ENCODE measurements around the gene OR13A1.
"Not testable (repeated sequence)": the region's sequence is repeated elsewhere in the genome, so short reads cannot be mapped to it uniquely, and the experiment has no call there.

OR13A1 gene

DNA sequence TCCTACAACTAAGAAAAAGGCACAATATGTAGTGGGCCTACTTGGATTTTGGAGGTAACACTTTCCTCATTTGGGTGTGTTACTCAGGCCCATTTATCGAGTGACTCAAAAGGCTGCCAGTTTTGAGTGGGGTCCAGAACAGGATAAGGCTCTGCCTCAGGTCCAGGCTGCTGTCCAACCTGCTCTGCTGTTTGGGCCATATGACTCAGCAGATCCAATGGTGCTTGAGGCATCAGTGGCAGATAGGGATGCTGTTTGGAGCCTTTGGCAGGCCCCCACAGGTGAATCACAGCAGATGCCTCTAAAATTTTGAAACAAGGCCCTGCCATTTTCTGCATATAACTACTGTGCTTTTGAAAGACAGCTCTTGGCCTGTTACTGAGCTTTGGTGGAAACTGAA is 24.5 kb upstream of the OR13A1 start:
- DNase-seq (ENCODE audit: low read depth), result no peak
- no peak for TF ChIP-seq CTCF (IDR thresholded peaks at IDR 0.05; ENCODE audit: insufficient read depth, low read depth, low read length, missing control alignments)
- H3K4me3 ChIP-seq (ENCODE audit: low read length), result no peak overlapping the region

DNA sequence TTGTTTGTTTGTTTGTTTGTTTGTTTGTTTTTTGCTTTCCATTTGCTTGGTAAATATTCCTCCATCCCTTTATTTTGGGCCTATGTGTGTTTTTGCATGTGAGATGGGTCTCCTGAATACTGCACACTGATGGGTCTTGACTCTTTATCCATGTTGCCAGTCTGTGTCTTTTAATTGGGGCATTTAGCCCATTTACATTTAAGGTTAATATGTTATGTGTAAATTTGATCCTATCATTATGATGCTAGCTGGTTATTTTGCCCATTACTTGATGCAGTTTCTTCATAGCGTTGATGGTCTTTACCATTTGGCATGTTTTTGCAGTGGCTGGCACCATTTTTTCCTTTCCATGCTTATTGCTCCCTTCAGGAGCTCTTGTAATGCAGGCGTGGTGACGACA is 16.4 kb upstream of the OR13A1 start:
- not testable (repeated sequence) for DNase-seq (ENCODE audit: low read depth); H3K4me3 ChIP-seq (ENCODE audit: low read length)

- not testable (repeated sequence) for H3K4me3 ChIP-seq (ENCODE audit: low read length); DNase-seq (ENCODE audit: low read depth)
These were observed 11.5 kb upstream of the OR13A1 start for GRCh38 chr10:45326864-45327263.

DNA sequence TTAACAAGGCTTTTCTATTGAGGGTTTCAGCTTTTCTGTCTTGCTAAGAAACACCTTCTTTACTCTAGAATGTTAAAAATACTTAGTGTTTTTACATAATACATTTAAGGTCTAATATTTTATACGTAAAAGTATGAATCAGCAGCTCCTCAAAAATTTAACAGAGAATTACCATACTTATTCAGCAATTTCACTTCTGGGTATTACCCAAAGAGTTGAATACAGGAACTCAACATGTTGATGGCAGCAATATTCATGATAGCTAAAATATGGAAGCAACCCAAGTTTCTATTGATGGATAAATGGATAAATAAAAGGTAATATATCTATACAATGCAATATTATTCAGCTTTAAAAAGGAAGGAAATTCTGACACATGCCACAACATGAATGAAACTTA is 9.7 kb upstream of the OR13A1 start:
- no peak overlapping the region for H3K4me3 ChIP-seq (ENCODE audit: low read length)
- no peak for DNase-seq (ENCODE audit: low read depth)
- no peak for TF ChIP-seq CTCF (IDR thresholded peaks at IDR 0.05; ENCODE audit: insufficient read depth, low read depth, low read length, missing control alignments)

DNA sequence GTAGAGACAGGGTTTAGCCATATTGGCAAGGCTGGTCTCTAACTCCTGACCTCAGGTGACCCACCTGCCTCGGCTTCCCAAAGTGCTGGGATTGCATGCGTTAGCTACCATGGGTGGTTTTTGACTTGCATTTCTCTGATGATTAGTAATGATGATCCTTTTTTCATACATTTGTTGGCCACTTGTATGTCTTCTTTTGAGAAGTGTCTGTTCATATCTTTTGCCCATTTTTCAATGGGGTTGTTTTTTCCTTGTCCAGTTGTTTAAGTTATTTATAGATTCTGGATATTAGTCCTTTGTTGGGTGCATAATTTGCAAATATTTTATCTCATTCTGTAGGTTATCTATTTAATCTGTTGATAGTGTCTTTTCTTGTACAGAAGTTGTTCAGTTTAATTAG is 4.3 kb upstream of the OR13A1 start:
- DNase-seq (ENCODE audit: low read depth), result no peak
- no peak overlapping the region for H3K4me3 ChIP-seq (ENCODE audit: low read length)
- no peak for TF ChIP-seq CTCF (IDR thresholded peaks at IDR 0.05; ENCODE audit: insufficient read depth, low read depth, low read length, missing control alignments)

GRCh38 chr10:45313264-45313873 is 2.0 kb downstream of the OR13A1 start:
- H3K4me3 ChIP-seq (ENCODE audit: low read length), result no peak overlapping the region
- DNase-seq (ENCODE audit: low read depth), result no peak
- TF ChIP-seq CTCF (IDR thresholded peaks at IDR 0.05; ENCODE audit: insufficient read depth, low read depth, low read length, missing control alignments), result no peak

GRCh38 chr10:45308707-45309106 is 6.7 kb downstream of the OR13A1 start:
- DNase-seq (ENCODE audit: low read depth), result no peak
- no peak for TF ChIP-seq CTCF (IDR thresholded peaks at IDR 0.05; ENCODE audit: insufficient read depth, low read depth, low read length, missing control alignments)
- no peak overlapping the region for H3K4me3 ChIP-seq (ENCODE audit: low read length)

- no peak for TF ChIP-seq CTCF (IDR thresholded peaks at IDR 0.05; ENCODE audit: insufficient read depth, low read depth, low read length, missing control alignments)
- H3K4me3 ChIP-seq (ENCODE audit: low read length), result no peak overlapping the region
- DNase-seq (ENCODE audit: low read depth), result no peak
These were observed 12.8 kb downstream of the OR13A1 start for GRCh38 chr10:45302573-45302972.

GRCh38 chr10:45298341-45298955 is 17.0 kb downstream of the OR13A1 start:
- H3K4me3 ChIP-seq (ENCODE audit: low read length); DNase-seq (ENCODE audit: low read depth): not testable (repeated sequence)

Measured in epithelial cell of esophagus (primary cell).